ENCODE measurements around the gene KLF2.
"Not testable (repeated sequence)": the region's sequence is repeated elsewhere in the genome, so short reads cannot be mapped to it uniquely, and the experiment has no call there.

KLF2 gene

DNA sequence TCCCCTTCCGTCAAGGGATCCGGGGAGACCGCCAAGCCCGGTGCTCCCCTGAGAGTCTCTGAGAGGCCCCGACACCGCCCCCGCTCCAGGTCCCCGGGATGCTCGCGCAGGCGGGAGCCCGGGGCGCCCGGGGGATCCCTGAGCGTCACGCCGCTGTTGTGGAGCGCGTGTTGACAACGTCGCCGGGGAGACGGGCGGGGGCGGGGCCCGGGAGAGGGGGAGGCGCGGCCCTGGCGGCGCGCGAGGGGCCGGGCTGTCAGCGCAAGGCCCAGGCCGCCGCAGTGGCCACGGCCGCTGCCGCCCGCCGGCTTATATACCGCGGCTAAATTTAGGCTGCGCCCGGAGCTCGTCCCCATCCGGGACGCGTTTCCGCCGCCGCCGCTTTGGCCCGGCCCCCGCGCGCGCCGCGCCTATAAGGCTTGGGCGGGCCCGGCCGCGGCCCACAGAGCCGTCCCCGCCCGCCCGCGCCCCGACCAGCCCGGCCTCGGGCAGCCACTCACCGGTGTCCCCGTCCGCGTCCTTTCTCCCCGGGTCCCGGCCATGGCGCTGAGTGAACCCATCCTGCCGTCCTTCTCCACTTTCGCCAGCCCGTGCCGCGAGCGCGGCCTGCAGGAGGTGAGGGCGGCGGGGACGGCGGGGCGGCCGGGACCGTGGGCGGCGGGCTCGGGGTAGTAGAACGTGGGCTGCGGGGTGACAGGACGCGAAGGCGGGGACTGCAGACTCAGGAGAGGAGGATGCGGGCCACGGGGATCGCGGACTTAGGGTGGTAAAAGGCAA, at the start of gene KLF2:
Gene KLF2, plus strand, starts transcription at position 443 of the 777 bp plus-strand sequence. Its CDS starts 98 bp downstream, at position 541.
- DNase-seq (ENCODE audit: low read depth) = peak; percentile 89

DNA sequence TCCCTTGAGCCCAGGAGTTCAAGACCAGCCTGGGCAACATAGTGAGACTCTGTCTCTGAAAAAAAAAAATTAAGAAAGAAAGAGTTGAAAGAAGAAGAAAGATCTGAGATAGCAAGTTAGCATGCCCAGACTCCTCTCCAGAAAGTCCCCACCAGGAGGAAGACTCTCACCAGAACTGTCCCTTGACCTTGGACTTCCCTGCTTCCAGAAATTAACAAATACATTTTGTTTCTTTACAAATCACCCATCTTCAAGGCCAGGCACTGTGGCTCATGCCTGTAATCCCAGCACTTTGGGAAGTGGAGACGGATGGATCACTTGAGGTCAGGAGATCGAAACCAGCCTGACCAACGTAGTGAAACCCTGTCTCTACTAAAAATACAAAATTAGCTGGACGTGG, 44.3 kb upstream of the KLF2 start:
- no peak for DNase-seq (ENCODE audit: low read depth)

GRCh38 chr19:16281743-16282142, 42.9 kb upstream of the KLF2 start:
- DNase-seq (ENCODE audit: low read depth) = no peak

DNA sequence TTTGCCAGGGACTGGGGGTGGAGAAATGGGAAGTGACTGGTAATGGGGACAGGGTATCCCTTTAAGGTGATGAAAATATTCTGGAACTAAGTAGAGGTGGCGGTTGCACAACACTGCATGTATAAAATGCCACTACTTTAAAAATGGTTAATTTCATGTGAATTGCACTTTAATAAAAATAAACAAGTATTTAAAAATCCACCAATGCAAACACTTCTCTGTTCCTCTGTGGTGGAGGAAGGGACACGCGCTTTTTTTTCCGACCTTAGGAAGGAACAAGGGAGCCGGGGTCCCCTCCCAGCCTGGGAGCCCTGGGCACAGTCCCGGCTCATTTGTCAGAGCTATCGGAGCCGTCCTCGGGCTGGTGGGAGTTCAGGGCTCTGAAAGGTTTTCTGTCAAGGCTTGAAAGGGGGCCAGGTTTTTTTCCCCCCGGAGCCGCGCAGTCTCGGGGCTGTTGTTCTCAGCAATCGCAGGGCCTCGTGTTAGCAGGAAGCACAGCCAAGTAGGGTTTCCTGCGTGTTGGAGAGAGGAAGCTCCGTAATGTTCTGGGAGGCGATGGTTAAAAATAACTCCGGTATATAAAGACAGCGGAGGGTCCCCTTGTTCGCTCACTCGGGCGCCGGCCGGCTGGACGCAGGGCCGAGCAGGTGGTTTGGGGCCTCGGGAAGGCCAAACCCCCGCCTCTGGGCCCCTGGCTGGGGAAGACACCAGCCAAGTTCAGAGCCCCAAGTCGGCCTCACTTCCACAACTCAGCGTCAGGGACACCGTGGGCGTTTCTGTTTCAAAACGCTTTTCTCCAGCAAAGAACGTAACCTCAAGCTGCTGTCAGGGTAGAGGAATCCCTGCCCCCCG, 41.2 kb upstream of the KLF2 start:
- DNase-seq (ENCODE audit: low read depth) = peak; percentile 85

- DNase-seq (ENCODE audit: low read depth) = no peak
Measured at GRCh38 chr19:16284505-16284904, 40.1 kb upstream of the KLF2 start.

- not testable (repeated sequence) for DNase-seq (ENCODE audit: low read depth)
Measured at GRCh38 chr19:16285079-16285478, 39.5 kb upstream of the KLF2 start.

- DNase-seq (ENCODE audit: low read depth) = no peak
Measured at GRCh38 chr19:16285769-16286498, 38.7 kb upstream of the KLF2 start.

DNA sequence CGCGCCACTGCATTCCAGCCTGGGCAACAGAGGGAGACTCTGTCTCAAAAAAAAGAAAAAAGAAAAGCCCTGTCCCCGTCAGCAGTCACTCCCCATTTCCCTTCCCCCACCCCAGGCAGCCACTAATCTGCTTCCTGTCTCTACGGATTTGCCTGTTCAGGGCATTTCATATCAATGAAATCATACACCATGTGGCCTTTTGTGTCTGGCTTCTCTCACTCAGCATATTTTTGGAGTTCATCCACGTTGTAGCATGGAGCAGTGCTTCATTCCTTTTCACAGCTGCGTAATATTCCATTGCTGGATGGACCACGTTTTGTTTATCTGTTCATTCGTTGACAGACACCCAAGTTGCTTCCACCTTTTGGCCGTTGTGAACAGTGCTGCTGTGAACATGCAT, 36.1 kb upstream of the KLF2 start:
- DNase-seq (ENCODE audit: low read depth) = peak; percentile 36

- DNase-seq (ENCODE audit: low read depth) = no peak
Measured at GRCh38 chr19:16289594-16289993, 35.0 kb upstream of the KLF2 start.

- DNase-seq (ENCODE audit: low read depth) = no peak
Measured at GRCh38 chr19:16290692-16291091, 33.9 kb upstream of the KLF2 start.

DNA sequence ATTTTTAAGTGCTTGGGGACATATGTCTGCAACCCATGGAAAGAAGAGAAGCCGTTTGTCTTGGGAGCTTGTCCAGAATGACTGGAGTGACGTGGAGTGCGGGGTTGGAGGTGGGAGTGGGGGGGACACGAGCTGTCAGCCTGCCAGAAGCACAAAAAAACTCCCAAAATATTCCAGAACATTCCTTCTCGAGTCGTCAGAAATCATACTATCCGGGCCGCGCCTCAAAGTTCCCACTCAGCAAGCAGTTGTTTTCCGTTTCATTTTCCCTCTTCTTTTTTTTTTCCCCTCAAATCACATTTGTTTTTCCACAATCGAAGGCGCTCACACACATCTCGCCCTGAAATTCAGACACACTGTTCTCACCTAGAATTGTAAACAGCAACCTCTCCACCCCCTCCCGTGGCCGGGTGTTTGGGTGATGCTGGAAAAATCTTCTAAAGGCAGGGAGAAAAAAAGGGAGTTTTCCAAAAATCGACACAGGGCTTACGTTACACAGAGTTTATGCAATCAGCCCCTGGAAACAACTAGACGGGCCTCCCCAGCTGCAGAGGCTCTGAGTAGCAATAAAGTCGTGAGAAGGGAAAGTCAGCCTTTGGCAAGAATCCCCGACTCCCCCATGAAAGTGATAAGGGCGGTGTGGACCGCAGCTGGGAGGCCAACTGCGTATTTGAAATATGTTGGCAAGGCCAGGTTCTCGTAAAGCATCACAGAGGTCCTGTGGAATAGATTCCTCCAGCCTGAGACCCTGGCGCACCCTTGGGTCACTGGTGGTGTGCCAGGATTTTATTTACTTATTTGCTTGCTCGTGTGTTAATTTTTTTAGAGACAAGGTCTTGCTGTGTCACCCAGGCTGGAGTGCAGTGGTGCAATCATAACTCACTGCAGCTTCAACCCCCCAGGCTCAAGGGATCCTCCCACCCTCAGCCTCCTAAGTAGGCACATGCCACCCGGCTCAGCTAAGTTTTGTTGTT, 31.2 kb upstream of the KLF2 start:
- DNase-seq (ENCODE audit: low read depth) = peak; percentile 99

GRCh38 chr19:16295057-16295456, 29.6 kb upstream of the KLF2 start:
- DNase-seq (ENCODE audit: low read depth) = no peak

GRCh38 chr19:16296713-16297112, 27.9 kb upstream of the KLF2 start:
- DNase-seq (ENCODE audit: low read depth) = no peak

GRCh38 chr19:16297575-16298178, 26.9 kb upstream of the KLF2 start:
- no peak for DNase-seq (ENCODE audit: low read depth)

GRCh38 chr19:16298334-16298733, 26.3 kb upstream of the KLF2 start:
- DNase-seq (ENCODE audit: low read depth) = no peak

GRCh38 chr19:16301999-16302694, 22.5 kb upstream of the KLF2 start:
- peak; percentile 33 for DNase-seq (ENCODE audit: low read depth)

GRCh38 chr19:16303755-16304154, 20.9 kb upstream of the KLF2 start:
- no peak for DNase-seq (ENCODE audit: low read depth)

DNA sequence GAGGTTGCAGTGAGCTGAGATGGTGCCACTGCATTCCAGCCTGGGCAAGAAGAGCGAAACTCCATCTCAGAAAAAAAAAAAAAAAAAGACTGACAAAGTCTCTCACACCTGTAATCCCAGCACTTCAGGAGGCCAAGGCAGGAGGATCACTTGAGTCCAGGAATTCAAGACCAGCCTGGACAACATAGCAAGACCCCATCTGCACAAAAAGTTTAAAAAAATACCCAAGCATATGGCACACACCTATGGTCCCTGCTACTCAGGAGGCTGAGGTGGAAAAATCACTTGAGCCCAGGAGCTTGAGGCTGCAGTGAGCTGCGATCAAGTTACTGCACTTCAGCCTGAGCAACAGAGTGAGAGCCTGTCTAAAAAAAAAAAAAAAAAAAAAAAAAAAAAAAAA, 20.1 kb upstream of the KLF2 start:
- DNase-seq (ENCODE audit: low read depth) = not testable (repeated sequence)

DNA sequence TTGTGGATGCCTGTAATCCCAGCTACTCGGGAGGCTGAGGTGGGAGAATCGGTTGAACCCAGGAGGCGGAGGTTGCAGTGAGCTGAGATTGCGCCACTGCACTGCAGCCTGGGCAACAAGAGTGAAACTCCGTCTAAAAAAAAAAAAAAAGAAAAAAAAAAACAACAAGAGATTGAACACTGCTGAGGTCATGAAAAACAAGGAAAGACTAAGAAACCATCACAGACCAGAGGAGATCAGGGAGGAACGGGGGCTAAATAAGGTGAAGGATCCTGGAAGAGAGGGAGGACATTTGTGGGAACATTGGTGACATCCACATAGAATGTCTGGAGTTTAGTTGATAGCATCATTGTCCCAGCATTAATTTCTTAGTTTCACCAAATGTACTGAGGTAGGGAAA, 19.6 kb upstream of the KLF2 start:
- DNase-seq (ENCODE audit: low read depth) = not testable (repeated sequence)

GRCh38 chr19:16306728-16307402, 17.8 kb upstream of the KLF2 start:
- DNase-seq (ENCODE audit: low read depth) = no peak

Measured in iris pigment epithelial cell (primary cell).